GM19372 (cell line): ENCODE data around the gene TRAF7.
"Not testable (repeated sequence)": the region's sequence is repeated elsewhere in the genome, so short reads cannot be mapped to it uniquely, and the experiment has no call there.

Source experiments
- ATAC-seq: cut with Tn5 transposase; IDR thresholded peaks from one replicate; pipeline ENCODE4 v1.9.1; 2021; ENCODE audit warnings: mild to moderate bottlenecking, low read depth, moderate library complexity; ENCODE audit not compliant: unreplicated experiment

The TRAF7 gene

GRCh38 chr16:2196981-2197511 is 41.5 kb downstream of the TRAF7 start:
- no peak for ATAC-seq

- ATAC-seq = no peak
Observed at GRCh38 chr16:2197765-2198164, 42.2 kb downstream of the TRAF7 start.

GRCh38 chr16:2198283-2198682 is 42.7 kb downstream of the TRAF7 start:
- no peak for ATAC-seq

- ATAC-seq = no peak
Observed at GRCh38 chr16:2199095-2199494, 43.5 kb downstream of the TRAF7 start.

- no peak for ATAC-seq
Observed at GRCh38 chr16:2199621-2200139, 44.1 kb downstream of the TRAF7 start.

GRCh38 chr16:2200313-2200712 is 44.7 kb downstream of the TRAF7 start:
- no peak for ATAC-seq

- ATAC-seq = not testable (repeated sequence)
Observed at GRCh38 chr16:2203119-2203688, 47.6 kb downstream of the TRAF7 start.

- ATAC-seq = no peak
Observed at GRCh38 chr16:2204416-2205103, 49.0 kb downstream of the TRAF7 start.

- peak; percentile 82 for ATAC-seq
Observed at GRCh38 chr16:2205104-2205966, 49.8 kb downstream of the TRAF7 start, which contains the start of gene MLST8. Gene MLST8, plus strand, starts transcription at chr16:2205454. Its CDS starts 632 bp downstream, at chr16:2206086.

- peak; percentile 6 for ATAC-seq
Observed at GRCh38 chr16:2205967-2206313, 50.4 kb downstream of the TRAF7 start.

- no peak for ATAC-seq
Observed at GRCh38 chr16:2206420-2206779, 50.8 kb downstream of the TRAF7 start.

GRCh38 chr16:2206780-2207433 is 51.3 kb downstream of the TRAF7 start:
- ATAC-seq = no peak

GRCh38 chr16:2207872-2208271 is 52.3 kb downstream of the TRAF7 start:
- ATAC-seq = no peak

- ATAC-seq = no peak
Observed at GRCh38 chr16:2208308-2208707, 52.7 kb downstream of the TRAF7 start.

- no peak for ATAC-seq
Observed at GRCh38 chr16:2208772-2209171, 53.2 kb downstream of the TRAF7 start.

GRCh38 chr16:2209258-2210008 is 53.9 kb downstream of the TRAF7 start:
- no peak for ATAC-seq

- ATAC-seq = no peak
Observed at GRCh38 chr16:2210009-2210332, 54.4 kb downstream of the TRAF7 start.

- no peak for ATAC-seq
Observed at GRCh38 chr16:2210386-2211365, 55.1 kb downstream of the TRAF7 start, which contains the start of gene BRICD5. Gene BRICD5, minus strand, starts transcription at chr16:2210863. Its CDS starts 30 bp downstream, at chr16:2210833.

- ATAC-seq = no peak
Observed at GRCh38 chr16:2211923-2212347, 56.4 kb downstream of the TRAF7 start.
